A673 (cell line): ENCODE data around the gene ZCWPW2. TPM values are rescaled to one million over a fixed set of nuclear protein-coding genes. Genes with fewer than 3 reads are reported as not detected.

Experiments
- BruUV-seq: library from RNA; stranded (reverse); fragments of 400-500 nt; replicated peaks from 2 replicates; lab custom pipeline; 2021; lab: Mats Ljungman, UMichigan
- CTCF ChIA-PET: fragments of 300-600 bp; sonication (Branson Sonifier 250); formaldehyde crosslinking; loops from one replicate; lab custom pipeline; 2022; ENCODE audit warnings: antibody characterized with exemption; lab: Charles Lee
- POLR2A ChIA-PET: fragments of 300-600 bp; sonication (Branson Sonifier 250); formaldehyde crosslinking; loops from one replicate; lab custom pipeline; 2022; ENCODE audit warnings: antibody characterized with exemption; ENCODE audit not compliant: low non-redundant PET; lab: Charles Lee
- DNase-seq: peaks from one replicate; pipeline ENCODE4 v3.0.0-alpha.2; 2015; ENCODE audit warnings: low spot score
- H3K27ac ChIP-seq: fragments of 200-600 bp; sonication (generic); 2 replicates; pipeline ENCODE4 v1.5.1; 2016; ENCODE audit warnings: mixed run types, low read depth, mild to moderate bottlenecking, mixed read lengths, antibody characterized with exemption, low read length; ENCODE audit not compliant: poor library complexity, severe bottlenecking
- H3K27me3 ChIP-seq: fragments of 200-600 bp; sonication (generic); replicated peaks from 2 replicates; pipeline ENCODE4 v1.6.1; 2017; ENCODE audit warnings: mixed run types, low read depth, mild to moderate bottlenecking, mixed read lengths, antibody characterized with exemption, low read length; ENCODE audit not compliant: insufficient read depth, poor library complexity
- H3K36me3 ChIP-seq: fragments of 200-600 bp; sonication (generic); 2 replicates; pipeline ENCODE4 v1.6.1; 2016; ENCODE audit warnings: mixed run types, mild to moderate bottlenecking, mixed read lengths, antibody characterized with exemption, low read length; ENCODE audit not compliant: insufficient read depth, poor library complexity, severe bottlenecking
- H3K4me1 ChIP-seq: fragments of 200-600 bp; sonication (generic); 2 replicates; pipeline ENCODE4 v1.6.1; 2017; ENCODE audit warnings: mixed run types, mild to moderate bottlenecking, mixed read lengths, antibody characterized with exemption, low read length; ENCODE audit not compliant: insufficient read depth, poor library complexity, severe bottlenecking
- H3K4me3 ChIP-seq: fragments of 200-600 bp; sonication (generic); 2 replicates; pipeline ENCODE4 v1.5.1; 2016; ENCODE audit warnings: low read depth, mixed run types, mild to moderate bottlenecking, mixed read lengths, low read length; ENCODE audit not compliant: poor library complexity, severe bottlenecking
- H3K9me3 ChIP-seq: fragments of 200-600 bp; sonication (generic); 2 replicates; pipeline ENCODE4 v1.6.1; 2016; ENCODE audit warnings: mixed run types, low read depth, mild to moderate bottlenecking, mixed read lengths, antibody characterized with exemption, low read length; ENCODE audit not compliant: poor library complexity, severe bottlenecking
- CTCF ChIP-seq: fragments of 300-800, 200-600 bp; sonication (generic); conservative IDR thresholded peaks from 2 replicates; pipeline ENCODE4 v1.5.1; 2017; ENCODE audit warnings: low read depth, mild to moderate bottlenecking, antibody characterized with exemption, low read length, moderate library complexity, mixed read lengths
- EZH2 ChIP-seq: fragments of 200-600 bp; sonication (generic); IDR thresholded peaks from 2 replicates; pipeline ENCODE4 v1.6.1; 2017; ENCODE audit warnings: borderline replicate concordance, low read depth, mild to moderate bottlenecking, mixed read lengths, antibody characterized with exemption, low read length; ENCODE audit not compliant: poor library complexity, severe bottlenecking
- intact Hi-C: fragments of 100-400 bp; cut with micrococcal nuclease; formaldehyde crosslinking; loops from one replicate; pipeline ENCODE4 v1.10.0; 2022; ENCODE audit not compliant: unreplicated experiment
- total RNA-seq: library from RNA; stranded (reverse); gene quantifications from 2 replicates; pipeline ENCODE4 v1.2.3, GENCODE V29; 2021

ZCWPW2 gene
- total RNA-seq, 1 experiment from 2014 or later: not detected

GRCh38 chr3:28399206-28399605 lies 50.7 kb downstream of the ZCWPW2 start:
- intact Hi-C loops: no loop called here
- no TSS peak for BruUV-seq
- no peaks in the 10 kb centered on the region for H3K4me1 ChIP-seq
- ChIA-PET POLR2A (no interaction called here), CTCF (no interaction called here)
- H3K27me3 ChIP-seq: no peaks in the 10 kb centered on the region
- DNase-seq: no peak
- no peak for TF ChIP-seq EZH2
- no peak for TF ChIP-seq CTCF
- H3K9me3 ChIP-seq: peaks cover 17% of the 10 kb centered on the region
- H3K4me3 ChIP-seq: no peak overlapping the region
- H3K36me3 ChIP-seq: no peaks in the 10 kb centered on the region
- H3K27ac ChIP-seq: no peak overlapping the region

GRCh38 chr3:28406241-28406640 lies 57.7 kb downstream of the ZCWPW2 start:
- no peak for TF ChIP-seq CTCF
- TF ChIP-seq EZH2: no peak
- CTCF ChIA-PET: no interaction called here

GRCh38 chr3:28449398-28449797 lies 100.9 kb downstream of the ZCWPW2 start:
- Histone ChIP-seq H3K27me3 (no peaks in the 10 kb centered on the region), H3K36me3 (no peaks in the 10 kb centered on the region), H3K9me3 (no peaks in the 10 kb centered on the region), H3K27ac (no peak overlapping the region), H3K4me1 (no peaks in the 10 kb centered on the region), H3K4me3 (no peak overlapping the region)
- DNase-seq: no peak
- ChIA-PET CTCF (no interaction called here), POLR2A (no interaction called here)
- intact Hi-C loops: no loop called here
- TF ChIP-seq EZH2: no peak
- TF ChIP-seq CTCF: no peak
- no TSS peak for BruUV-seq

More at GRCh38 chr3:28406241-28406640, 57.7 kb downstream of the ZCWPW2 start:
- H3K9me3 ChIP-seq: peaks cover 5% of the 10 kb centered on the region
- H3K4me1 ChIP-seq: no peaks in the 10 kb centered on the region
- intact Hi-C loops: no loop called here
- no TSS peak for BruUV-seq
- POLR2A ChIA-PET: no interaction called here
- DNase-seq: no peak
- H3K27ac ChIP-seq: no peak overlapping the region
- no peaks in the 10 kb centered on the region for H3K27me3 ChIP-seq
- no peaks in the 10 kb centered on the region for H3K36me3 ChIP-seq
- H3K4me3 ChIP-seq: no peak overlapping the region
